Vagina (tissue), 2 donors: Measurements from ENCODE around the gene SPIRE2. TPM values are rescaled to one million over a fixed set of nuclear protein-coding genes. Genes with fewer than 3 reads are reported as not detected.

Experiments
- DNase-seq, 2 donors: peaks; one replicate each; pipeline ENCODE4 v3.0.0-alpha.2; 2017; ENCODE audit errors: extremely low spot score in 2 of 2
- H3K27ac ChIP-seq: fragments of 200-600 bp; sonication (generic); one replicate; pipeline ENCODE4 v1.5.1; 2019
- H3K27me3 ChIP-seq: fragments of 200-600 bp; sonication (generic); one replicate; pipeline ENCODE4 v1.5.1; 2019
- H3K36me3 ChIP-seq, 2 donors: fragments of 200-600 bp; sonication (generic); one replicate each; pipeline ENCODE4 v1.5.1; 2017 to 2019
- H3K4me1 ChIP-seq: fragments of 200-600 bp; sonication (generic); one replicate; pipeline ENCODE4 v1.5.1; 2019
- H3K4me3 ChIP-seq, 2 donors: fragments of 200-600 bp; sonication (generic); 1 replicate in 1 of 2; 2 replicates in 1 of 2; pipeline ENCODE4 v1.5.1; 2016 to 2019
- H3K9me3 ChIP-seq: fragments of 200-600 bp; sonication (generic); one replicate; pipeline ENCODE4 v1.5.1; 2019
- CTCF ChIP-seq, 3 experiments: fragments of 450-650 bp in 2 of 3; fragments of 200-600 bp in 1 of 3; sonication (generic) in 1 of 3; IDR thresholded peaks; one replicate each; pipeline ENCODE4 v1.5.1; 2017 to 2019; ENCODE audit warnings: antibody characterized with exemption in 3 of 3, mild to moderate bottlenecking in 2 of 3, moderate library complexity in 2 of 3
- POLR2A ChIP-seq, 2 donors: fragments of 450-650 bp; IDR thresholded peaks; one replicate each; pipeline ENCODE4 v1.6.1; 2017; ENCODE audit warnings: antibody characterized with exemption in 2 of 2, mild to moderate bottlenecking in 2 of 2, moderate library complexity in 2 of 2
- POLR2AphosphoS5 ChIP-seq, 2 donors: sonication (generic); formaldehyde crosslinking; IDR thresholded peaks; one replicate each; pipeline ENCODE4 v1.9.0; 2017; ENCODE audit warnings: antibody characterized with exemption in 2 of 2, mild to moderate bottlenecking in 2 of 2, low read depth in 1 of 2; ENCODE audit not compliant: insufficient read depth in 1 of 2
- intact Hi-C: fragments of 100-400 bp; cut with DNase I; formaldehyde crosslinking; loops from one replicate; pipeline ENCODE4 v1.15.1; 2023
- total RNA-seq: library from RNA; depleted of rRNA; stranded (reverse); fragments of >200 nt; gene quantifications from one replicate; pipeline ENCODE4 v1.2.3, GENCODE V29; 2016

Gene SPIRE2
- total RNA-seq, 1 donor from 2014 or later = 2.2 TPM

- no peak for DNase-seq
- no peaks in the 10 kb centered on the region for H3K27me3 ChIP-seq
- intact Hi-C loops = no loop called here
- H3K36me3 ChIP-seq = no peaks in the 10 kb centered on the region
- peak overlapping the region; percentile 43 to 46 for H3K4me3 ChIP-seq
- H3K27ac ChIP-seq = peak overlapping the region; percentile 59
- H3K9me3 ChIP-seq = no peaks in the 10 kb centered on the region
- no peak for TF ChIP-seq CTCF (IDR thresholded peaks at IDR 0.05)
- TF ChIP-seq POLR2AphosphoS5 (IDR thresholded peaks at IDR 0.05; ENCODE audit: insufficient read depth in 1 of 2, low read depth in 1 of 2) = peak; percentile 60 to 85
- no peak for TF ChIP-seq POLR2A (IDR thresholded peaks at IDR 0.05)
- H3K4me1 ChIP-seq = peaks cover 40% of the 10 kb centered on the region
Observed at GRCh38 chr16:89917773-89918452, 89.6 kb downstream of the SPIRE2 start.

- TF ChIP-seq POLR2A (IDR thresholded peaks at IDR 0.05) (no peak), CTCF (IDR thresholded peaks at IDR 0.05) (peak in 2 of 3 experiments; percentile 5 to 14)
- Histone ChIP-seq H3K27ac (peak within 1 kb of the TSS; percentile 59), H3K36me3 (no peaks in the 10 kb centered on the region), H3K4me1 (peaks cover 45% of the 10 kb centered on the region), H3K4me3 (peak within 1 kb of the TSS; percentile 43 to 46), H3K9me3 (no peaks in the 10 kb centered on the region), H3K27me3 (no peaks in the 10 kb centered on the region)
- intact Hi-C loops = no loop called here
- no peak for DNase-seq
Observed at GRCh38 chr16:89918453-89919347, 90.4 kb downstream of the SPIRE2 start, which contains the start of gene MC1R. Gene MC1R, plus strand, starts transcription at chr16:89918862. Its CDS starts 397 bp downstream, at chr16:89919259.

- H3K4me1 ChIP-seq = peaks cover 55% of the 10 kb centered on the region
- no peaks in the 10 kb centered on the region for H3K9me3 ChIP-seq
- TF ChIP-seq CTCF (IDR thresholded peaks at IDR 0.05) (no peak), POLR2AphosphoS5 (IDR thresholded peaks at IDR 0.05; ENCODE audit: insufficient read depth in 1 of 2, low read depth in 1 of 2) (no peak), POLR2A (IDR thresholded peaks at IDR 0.05) (no peak)
- no peak for DNase-seq
- intact Hi-C loops = no loop called here
- H3K27ac ChIP-seq = no peak overlapping the region
- no peaks in the 10 kb centered on the region for H3K27me3 ChIP-seq
- H3K36me3 ChIP-seq = no peaks in the 10 kb centered on the region
- no peak overlapping the region for H3K4me3 ChIP-seq
Observed at GRCh38 chr16:89919535-89920406, 91.5 kb downstream of the SPIRE2 start.

GRCh38 chr16:89920723-89921122 lies 92.4 kb downstream of the SPIRE2 start:
- Histone ChIP-seq H3K4me1 (peaks cover 63% of the 10 kb centered on the region), H3K9me3 (no peaks in the 10 kb centered on the region), H3K36me3 (no peaks in the 10 kb centered on the region), H3K27me3 (no peaks in the 10 kb centered on the region), H3K4me3 (no peak overlapping the region), H3K27ac (peak overlapping the region; percentile 88)
- TF ChIP-seq CTCF (IDR thresholded peaks at IDR 0.05) (no peak), POLR2A (IDR thresholded peaks at IDR 0.05) (no peak), POLR2AphosphoS5 (IDR thresholded peaks at IDR 0.05; ENCODE audit: insufficient read depth in 1 of 2, low read depth in 1 of 2) (no peak)
- intact Hi-C loops = no loop called here
- DNase-seq = no peak

Other genes starting within 250 kb of the SPIRE2 start
- gene DPEP1, start 214.8 kb upstream of the SPIRE2 start, total RNA-seq = not detected
- gene CHMP1A, start 170.8 kb upstream of the SPIRE2 start, total RNA-seq = 117 TPM
- 5.2 TPM for gene SPATA33, start 170.6 kb upstream of the SPIRE2 start, total RNA-seq
- gene CDK10, start 141.8 kb upstream of the SPIRE2 start, total RNA-seq = 44.0 TPM
- gene SPATA2L, start 126.8 kb upstream of the SPIRE2 start, total RNA-seq = 16.2 TPM
- 10.1 TPM for gene VPS9D1, start 107.6 kb upstream of the SPIRE2 start, total RNA-seq
- gene ZNF276, start 106.9 kb upstream of the SPIRE2 start, total RNA-seq = 57.0 TPM
- gene FANCA, start 11.8 kb upstream of the SPIRE2 start, total RNA-seq = 12.0 TPM
- gene TCF25, start 45.1 kb downstream of the SPIRE2 start, total RNA-seq = 132 TPM
- gene MC1R, start 90.4 kb downstream of the SPIRE2 start, total RNA-seq = 4.4 TPM
- gene TUBB3, start 94.9 kb downstream of the SPIRE2 start, total RNA-seq = 19.2 TPM
- 94.5 TPM for gene DEF8, start 120.3 kb downstream of the SPIRE2 start, total RNA-seq
- 8.1 TPM for gene DBNDD1, start 191.0 kb downstream of the SPIRE2 start, total RNA-seq
- not detected for gene PRDM7, start 248.9 kb downstream of the SPIRE2 start, total RNA-seq